AG08395 (cell line): Measurements from ENCODE around the gene INO80.

ENCODE experiments used
- DNase-seq: peaks from one replicate; pipeline ENCODE4 v3.0.0; 2012; ENCODE audit warnings: mixed read lengths, low spot score

The INO80 gene

GRCh38 chr15:41001524-41002214 is 114.4 kb downstream of the INO80 start:
- no peak for DNase-seq

- peak; percentile 65 for DNase-seq
Measured at GRCh38 chr15:40999190-40999589, 116.9 kb downstream of the INO80 start.

DNA sequence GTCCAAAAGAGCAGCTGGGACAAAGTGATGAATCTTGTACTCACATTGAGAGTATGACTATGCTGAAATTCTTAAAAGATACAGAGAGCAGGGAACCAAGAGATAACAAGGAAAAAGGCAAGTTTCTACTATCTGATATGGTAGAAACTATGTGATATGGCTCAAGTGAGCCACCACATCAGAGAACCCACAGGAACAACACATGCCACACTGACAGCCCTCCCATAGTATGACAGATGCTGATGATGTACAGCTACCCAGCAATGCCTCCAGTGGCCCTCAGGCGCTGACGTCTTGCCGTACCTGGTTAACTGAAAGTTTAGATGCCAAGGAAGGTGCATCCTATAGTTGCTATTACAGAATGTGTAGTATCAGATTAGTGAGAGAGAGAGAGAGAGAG is 120.4 kb downstream of the INO80 start:
- DNase-seq, result no peak

GRCh38 chr15:40992825-40993224 is 123.3 kb downstream of the INO80 start:
- no peak for DNase-seq

GRCh38 chr15:40992241-40992741 is 123.8 kb downstream of the INO80 start:
- peak; percentile 27 for DNase-seq

- no peak for DNase-seq
Measured at GRCh38 chr15:40991355-40991754, 124.7 kb downstream of the INO80 start.

DNA sequence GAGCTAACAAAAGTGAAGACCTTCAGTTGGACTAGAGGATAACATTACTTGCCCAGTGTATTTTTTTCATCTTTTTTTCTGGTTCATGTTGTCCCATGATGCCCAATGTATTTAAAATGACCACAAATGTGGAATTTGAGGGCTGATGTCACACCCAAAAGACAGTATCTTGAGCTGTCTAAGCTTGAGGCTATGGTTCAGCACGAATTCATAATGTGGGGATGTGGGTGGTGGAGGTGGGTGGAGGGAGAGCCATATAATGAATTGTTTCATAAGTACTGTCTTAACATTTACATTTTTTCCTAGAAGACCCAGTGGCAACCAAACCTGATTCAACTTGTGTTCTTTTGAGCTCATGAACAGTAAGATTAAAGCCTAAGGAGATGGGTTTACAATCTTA is 125.3 kb downstream of the INO80 start:
- DNase-seq, result no peak

- DNase-seq, result no peak
Measured at GRCh38 chr15:40990080-40990479, 126.0 kb downstream of the INO80 start.

DNA sequence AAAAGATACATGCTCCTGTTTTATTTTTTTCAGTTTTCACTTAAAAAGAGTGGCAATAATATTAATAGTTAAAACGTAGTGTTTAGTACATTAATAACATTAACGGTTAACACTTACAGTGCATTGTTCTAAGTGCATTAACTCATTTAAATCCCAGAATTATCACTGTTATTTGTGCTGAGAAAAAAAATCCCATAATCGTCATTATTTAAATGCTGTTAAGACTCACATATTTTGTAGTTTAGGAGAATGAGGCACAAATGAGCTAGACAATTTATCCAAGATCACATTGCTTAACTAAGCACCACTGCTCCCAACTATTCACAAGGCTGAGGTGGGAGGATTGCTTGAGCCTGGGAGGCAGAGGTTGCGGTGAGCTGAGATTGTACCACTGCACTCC is 127.9 kb downstream of the INO80 start:
- no peak for DNase-seq

DNA sequence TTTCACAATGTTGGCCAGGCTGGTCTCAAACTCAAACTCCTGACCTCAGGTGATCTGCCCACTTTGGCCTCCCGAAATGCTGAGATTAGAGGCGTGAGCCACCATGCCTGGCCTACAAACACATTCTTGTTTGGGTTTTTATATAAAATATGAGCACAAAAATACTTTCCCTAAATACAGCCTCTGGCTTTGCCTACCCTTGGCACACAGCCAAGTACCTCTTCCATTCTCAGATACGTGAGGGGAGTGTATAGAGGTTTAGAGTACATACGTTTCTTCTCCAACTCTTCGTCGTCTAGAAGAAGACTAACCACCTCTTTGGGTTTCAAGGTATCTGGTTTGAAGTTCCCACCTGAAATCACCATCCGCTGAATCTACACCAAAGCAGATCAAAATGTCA is 129.3 kb downstream of the INO80 start:
- DNase-seq, result no peak

DNA sequence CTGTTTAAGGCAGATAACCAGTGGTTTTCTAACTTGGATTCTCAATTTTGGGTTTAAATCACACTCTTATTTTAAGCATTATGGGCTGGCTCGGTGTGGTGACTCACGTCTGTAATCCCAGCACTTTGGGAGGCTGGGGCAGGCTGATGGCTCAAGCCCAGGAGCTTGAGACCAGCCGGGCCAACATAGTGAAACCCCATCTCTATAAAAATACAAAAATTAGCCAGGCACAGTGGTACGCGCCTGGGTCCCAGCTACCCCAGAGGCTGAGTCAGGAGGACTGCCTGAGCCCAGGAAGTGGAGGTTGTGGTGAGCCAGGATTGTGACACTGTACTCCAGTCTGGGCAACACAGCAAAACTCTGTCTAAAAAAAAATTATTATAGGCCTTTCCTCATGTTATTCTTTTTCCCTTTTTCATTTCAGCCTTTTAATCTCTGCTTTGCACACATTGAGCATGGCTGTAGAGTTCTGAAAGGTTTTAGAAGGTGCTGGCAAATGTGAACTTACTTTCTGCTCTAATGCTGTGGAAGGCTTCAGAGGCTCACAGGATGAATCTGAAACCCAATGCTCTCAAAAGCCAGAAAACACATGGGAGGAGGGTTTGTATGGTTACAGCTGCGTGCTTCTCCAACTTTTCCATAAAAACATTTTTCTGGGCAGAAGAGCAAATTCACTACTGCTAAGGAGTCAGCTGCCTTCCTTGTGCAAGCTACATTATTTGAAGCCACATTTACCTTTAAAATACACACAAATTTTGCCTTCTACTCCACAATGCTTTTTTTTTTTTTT is 130.3 kb downstream of the INO80 start:
- DNase-seq, result peak; percentile 19

DNA sequence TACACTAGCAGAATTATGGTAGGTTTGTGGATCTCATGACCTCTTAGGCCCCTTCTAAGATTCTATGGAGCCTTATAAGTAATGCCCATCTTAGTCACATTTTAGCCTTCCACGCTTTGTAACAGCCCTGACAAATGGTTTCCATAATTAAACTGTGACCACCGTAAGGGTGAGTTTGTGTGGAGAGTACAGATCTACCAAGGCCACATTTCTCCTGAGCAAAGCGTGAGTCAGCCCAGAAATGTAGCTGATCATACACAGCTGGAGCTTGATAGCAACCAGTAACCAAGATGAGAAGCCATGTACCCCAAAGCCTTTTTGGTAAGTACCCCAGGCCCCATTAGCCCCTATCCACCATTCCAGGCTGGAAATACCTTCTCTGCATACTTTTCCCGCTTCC is 131.1 kb downstream of the INO80 start:
- peak; percentile 89 for DNase-seq

DNA sequence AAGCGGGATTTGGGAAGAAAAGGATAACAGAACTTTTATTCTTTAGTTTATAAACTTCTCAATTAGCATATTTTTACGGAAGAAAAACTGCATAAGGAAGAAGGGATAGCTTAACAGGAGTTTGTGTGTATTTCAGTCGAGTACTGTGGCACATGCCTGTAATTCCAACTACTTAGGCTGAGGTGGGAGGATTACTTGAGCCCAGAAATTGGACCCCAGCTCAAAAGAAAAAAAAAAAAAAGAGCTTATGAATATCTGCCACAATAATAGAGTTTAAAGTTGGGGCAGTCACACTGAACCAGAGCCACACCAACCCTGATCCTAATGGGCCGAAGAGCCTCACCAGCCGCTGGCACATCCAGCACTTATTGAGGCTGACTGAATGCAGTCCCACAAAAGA is 131.7 kb downstream of the INO80 start:
- DNase-seq, result no peak

DNA sequence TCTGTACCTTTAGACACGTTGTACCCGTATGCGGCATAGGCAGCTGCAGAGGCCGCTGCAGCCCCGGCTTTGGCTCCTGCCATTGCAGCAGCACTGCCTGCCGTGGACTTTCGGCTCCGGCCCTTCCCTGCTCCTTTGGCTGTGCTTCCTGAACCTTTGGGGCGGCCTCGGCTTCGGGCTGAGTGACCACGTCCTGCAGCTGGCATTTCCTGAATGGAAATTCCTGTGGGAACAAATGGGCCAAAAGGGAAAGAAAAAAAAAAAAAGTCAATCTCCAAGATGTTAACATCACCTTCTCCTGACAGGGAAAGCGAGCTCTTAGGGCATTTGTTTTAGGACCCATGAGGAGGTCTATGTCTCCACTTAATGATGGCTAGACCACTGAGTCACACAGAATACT is 133.2 kb downstream of the INO80 start:
- DNase-seq, result peak; percentile 61

DNA sequence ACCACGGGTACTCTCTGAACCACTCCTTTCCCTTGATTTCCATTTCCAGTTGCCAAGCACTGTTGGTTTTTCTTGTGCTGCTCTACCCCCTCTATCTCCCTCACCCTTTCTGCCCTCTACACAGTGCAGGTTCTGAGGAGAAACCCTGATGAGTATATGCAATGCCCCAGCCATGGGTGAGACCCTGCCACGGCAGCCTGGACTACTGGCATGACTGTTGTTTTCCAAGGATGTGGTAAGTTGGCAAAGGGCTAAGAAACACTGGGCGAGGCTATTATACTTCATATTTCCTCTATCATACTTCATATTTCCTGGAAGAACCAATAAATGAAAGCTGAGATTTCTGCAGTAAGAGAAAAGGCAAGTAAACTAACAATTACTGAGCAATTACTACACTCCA is 134.9 kb downstream of the INO80 start:
- no peak for DNase-seq

- DNase-seq, result no peak
Measured at GRCh38 chr15:40978562-40978961, 137.5 kb downstream of the INO80 start.

DNA sequence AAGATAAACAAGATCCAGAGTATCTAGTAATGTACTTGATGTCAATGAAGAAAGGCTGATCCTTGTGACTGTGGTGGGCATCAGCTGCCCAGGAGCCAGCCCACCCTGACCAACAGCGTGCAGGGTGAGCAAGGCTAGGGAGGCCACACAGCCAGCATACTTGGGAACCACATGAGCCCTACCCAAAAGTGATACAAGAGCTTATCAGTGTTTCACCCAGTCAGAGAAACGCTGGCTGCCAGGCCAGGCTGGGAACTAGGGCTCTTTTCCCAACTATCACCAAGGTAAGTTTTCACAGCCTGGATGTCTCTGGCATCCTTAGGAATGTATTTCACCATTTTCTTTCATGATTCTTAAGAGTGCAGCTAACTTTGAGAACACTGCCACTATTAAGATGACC is 137.9 kb downstream of the INO80 start:
- DNase-seq, result no peak

DNA sequence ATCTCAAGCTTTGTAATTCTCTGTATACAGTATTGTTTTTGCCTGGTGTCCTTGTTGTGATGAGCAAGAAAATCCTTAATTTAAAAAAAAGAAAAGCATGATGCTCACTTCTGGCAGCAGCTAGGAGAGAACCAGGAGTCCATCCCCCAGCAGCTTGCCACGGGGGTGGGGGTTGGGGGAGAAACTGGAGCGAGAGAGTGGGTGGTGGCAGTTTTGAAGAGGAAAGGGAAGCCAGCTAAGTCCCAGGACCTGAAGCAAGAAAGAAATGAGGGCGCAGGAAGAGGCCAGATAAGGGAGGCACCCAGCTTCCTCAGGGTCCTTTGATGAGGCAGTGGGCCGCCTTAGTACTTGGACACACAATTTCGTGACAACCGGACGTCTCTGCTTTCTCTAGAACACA is 139.3 kb downstream of the INO80 start:
- DNase-seq, result no peak

GRCh38 chr15:40974879-40975278 is 141.2 kb downstream of the INO80 start:
- DNase-seq, result no peak

DNA sequence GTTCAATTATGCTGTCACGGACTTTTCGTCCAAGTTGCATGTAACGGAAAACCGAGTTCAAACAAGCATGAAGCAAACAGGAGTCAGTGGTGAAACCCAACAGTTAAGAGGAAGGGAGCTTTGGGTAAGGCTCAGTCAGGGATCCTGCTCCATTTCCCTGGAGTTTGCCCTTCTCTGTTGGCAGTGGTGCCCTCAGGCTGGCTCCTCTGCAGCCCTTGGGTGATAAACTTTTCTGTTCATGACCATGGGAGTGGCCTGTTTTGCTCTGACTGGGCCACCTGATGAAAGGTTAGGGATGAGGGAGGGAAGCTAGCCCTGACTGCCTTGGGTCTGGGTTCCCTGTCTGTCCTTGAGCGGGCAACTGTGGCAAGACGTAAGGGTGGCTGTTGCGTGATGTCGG is 146.7 kb downstream of the INO80 start:
- DNase-seq, result no peak

DNA sequence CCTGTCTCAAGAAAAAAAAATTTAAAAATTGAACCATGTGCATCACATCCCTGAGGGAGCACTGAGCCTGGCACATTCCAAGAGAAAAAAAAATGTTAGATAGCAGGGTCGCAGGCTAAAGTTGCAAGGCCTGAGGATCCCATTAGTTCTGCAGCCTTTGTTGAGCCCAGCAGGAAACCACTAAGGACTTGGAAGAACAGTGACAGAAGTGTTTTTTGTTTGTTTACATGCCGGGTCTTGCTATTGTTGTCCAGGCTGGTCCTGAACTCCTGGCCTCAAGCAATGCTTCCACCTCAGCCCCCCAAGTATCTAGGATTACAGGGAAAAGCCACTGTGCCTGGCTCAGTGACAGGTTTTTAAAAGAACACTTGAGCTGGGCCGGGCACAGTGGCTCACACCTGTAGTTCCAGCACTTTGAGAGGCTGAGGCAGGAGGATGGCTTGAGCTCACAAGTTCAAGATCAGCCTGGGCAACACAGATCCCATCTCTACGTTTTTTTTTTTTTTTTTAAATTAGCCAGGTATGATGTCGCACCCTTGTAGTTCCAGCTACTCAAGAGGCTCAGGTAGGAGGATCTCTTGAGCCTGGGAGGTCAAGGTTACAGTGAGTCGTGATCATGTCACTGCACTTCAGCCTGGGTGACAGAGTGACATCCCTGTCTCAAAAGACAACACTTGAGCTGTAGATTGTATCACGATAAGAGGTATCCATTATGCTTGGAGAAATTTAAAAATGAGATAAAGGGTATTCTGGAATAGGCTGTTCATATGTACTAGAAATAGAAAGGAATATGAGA is 147.6 kb downstream of the INO80 start:
- no peak for DNase-seq

DNA sequence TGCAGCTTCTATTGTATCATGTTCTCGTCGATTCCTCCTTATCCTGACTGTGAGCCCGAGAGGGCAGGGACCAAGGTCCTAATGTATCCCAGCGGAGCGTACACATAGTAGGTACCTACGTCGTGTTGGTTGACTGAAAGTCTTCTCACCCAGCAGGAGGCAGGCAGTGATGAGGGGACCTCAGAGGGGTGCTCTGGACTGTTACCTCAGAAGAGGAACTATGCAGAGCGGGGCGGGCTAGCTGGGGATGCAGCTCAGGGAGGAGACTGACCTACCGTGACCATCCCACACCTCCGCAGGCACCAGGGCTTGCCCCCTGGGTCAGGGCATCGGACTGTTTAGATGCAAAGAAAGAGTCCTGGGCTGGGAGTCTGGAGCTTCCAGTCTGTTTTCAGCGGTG is 151.4 kb downstream of the INO80 start:
- no peak for DNase-seq

DNA sequence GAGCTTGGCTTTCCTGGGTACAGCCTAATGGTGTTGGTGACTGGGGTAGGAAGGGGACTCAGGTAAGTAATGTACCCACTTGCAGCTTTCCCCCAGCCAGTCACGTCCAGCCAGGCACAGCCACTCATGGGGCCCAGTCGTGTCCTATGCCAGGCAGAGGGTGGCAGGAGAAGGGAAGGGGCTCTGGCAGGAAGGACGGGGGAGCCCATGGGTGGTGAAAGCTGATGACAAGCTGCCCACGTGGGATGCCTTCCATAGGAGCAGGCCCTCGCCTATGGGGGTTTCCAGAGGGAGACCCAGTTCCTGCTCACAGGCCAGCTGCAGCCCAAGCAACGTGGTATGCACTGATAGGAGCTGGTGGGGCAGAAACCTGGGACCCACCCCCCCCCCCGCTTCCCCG is 152.1 kb downstream of the INO80 start:
- DNase-seq, result no peak
